Activated CD4-positive, alpha-beta T cell treated with anti-CD3 and anti-CD28 coated beads for 48 hours (primary cell): Measurements from ENCODE around the gene BUB1.
"Not testable (repeated sequence)": the region's sequence is repeated elsewhere in the genome, so short reads cannot be mapped to it uniquely, and the experiment has no call there.

Experiments used
- DNase-seq: peaks from one replicate; pipeline ENCODE4 v3.0.0-alpha.2; 2020

The BUB1 gene

GRCh38 chr2:110690083-110690965 lies 12.5 kb upstream of the BUB1 start:
- DNase-seq: no peak

DNA sequence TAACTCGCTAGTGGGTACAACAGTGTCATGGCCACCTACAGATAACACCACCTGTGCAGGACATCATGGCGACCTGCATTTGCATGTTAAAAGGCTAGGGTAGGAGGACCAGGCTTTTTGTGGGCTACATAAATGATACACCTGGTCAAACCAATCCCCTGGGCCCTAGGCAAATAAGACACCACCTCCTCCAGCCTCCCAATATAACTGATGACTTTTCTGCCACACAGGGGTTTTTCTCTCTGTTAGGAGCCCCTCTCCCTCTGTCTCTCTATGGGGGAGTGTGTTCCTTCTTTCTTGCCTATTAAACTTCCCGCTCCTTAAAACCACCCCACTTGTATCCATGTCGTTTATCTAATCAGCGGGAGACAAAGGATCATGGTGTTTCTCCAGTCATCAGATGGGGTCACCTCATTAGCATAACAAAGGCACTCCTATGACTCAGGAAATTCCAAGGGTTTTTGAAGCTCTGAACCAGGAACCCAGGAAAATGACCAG lies 10.8 kb upstream of the BUB1 start:
- no peak for DNase-seq

DNA sequence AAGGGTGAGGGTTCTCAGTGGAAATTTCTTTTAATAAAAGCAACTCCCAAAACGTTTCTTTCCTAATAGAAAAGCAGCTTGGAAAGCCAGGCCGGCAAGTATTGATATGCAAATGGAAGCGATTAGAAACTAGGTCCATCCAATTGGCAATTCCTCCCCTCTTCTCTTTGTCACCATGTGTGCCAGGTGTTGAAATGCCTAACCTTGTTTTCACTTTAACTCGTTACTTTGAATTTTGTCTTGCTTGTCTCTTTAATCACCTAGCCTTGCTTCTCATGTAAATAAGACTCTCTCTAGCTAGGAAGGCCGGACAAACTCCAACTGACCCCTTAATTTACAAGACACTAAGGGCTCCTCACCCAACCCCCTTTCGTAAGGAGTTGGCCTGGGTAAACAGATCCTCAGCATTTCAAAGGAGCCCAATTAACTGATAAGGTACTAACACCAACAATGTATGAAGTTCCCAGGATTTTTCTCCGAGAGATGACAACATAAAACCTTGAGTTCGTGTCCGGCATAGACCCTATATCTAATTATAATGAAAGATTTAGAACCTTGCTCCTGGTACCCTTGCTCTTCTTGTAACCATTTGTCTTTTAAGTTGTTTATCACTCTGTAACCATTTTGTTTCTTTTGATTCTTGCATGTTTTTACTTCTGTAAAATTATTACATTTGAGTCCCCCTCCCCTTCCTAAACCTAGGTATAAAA lies 10.1 kb upstream of the BUB1 start:
- not testable (repeated sequence) for DNase-seq

DNA sequence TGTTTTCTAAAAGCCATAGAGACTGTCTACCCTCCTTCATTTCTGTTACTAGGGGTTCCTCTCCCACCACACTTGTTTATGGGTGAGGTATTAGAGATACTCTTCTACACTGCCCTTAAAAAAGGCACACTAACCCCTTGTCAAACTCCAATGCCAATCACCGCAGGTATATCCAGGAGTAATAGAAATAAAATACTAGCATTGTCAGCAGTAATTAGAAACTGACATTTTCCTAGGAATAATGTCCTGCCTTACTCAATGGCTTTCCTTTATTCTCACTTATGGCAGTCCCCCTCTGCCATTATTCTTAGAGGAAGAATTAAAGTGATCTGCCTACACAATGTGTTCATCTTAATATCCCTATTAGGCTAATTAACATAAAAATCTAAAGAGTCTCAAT lies 5.0 kb upstream of the BUB1 start:
- no peak for DNase-seq

DNA sequence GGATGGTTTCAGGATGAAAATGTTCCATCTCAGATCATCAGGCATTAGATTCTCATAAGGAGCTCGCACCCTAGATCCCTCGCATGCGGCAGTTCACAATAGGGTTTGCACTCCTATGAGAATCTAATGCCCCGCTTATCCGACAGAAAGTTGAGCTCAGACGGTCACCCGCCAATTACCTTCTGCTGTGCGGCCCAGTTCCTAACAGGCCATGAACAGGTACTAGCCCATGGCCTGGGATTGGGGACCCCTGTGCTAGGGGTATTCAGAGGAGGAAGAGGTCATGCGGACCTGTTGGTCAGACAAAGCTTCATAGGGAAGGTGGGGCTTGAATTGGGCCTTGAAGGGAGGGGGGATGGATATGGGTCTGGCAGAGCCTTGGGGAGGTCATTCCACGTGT lies 4.4 kb upstream of the BUB1 start:
- DNase-seq: no peak

- DNase-seq: no peak
Measured at GRCh38 chr2:110680709-110681108, 2.8 kb upstream of the BUB1 start.

GRCh38 chr2:110679865-110680264 lies 2.0 kb upstream of the BUB1 start:
- no peak for DNase-seq

DNA sequence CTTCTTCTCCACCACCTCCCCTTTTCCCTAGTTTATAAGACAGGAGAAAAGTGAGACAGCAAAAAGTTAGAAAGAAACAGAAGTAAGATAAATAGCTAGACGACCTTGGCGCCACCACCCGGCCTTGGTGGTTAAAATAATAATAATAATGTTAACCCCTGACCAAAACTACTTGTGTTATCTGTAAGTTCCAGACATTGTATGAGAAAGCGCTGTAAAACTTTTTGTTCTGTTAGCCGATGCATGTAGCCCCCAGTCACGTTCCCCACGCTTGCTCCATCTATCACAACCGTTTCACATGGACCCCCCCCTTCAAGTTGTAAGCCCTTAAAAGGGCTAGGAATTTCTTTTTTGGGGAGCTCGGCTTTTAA lies 1.5 kb upstream of the BUB1 start:
- DNase-seq: no peak

DNA sequence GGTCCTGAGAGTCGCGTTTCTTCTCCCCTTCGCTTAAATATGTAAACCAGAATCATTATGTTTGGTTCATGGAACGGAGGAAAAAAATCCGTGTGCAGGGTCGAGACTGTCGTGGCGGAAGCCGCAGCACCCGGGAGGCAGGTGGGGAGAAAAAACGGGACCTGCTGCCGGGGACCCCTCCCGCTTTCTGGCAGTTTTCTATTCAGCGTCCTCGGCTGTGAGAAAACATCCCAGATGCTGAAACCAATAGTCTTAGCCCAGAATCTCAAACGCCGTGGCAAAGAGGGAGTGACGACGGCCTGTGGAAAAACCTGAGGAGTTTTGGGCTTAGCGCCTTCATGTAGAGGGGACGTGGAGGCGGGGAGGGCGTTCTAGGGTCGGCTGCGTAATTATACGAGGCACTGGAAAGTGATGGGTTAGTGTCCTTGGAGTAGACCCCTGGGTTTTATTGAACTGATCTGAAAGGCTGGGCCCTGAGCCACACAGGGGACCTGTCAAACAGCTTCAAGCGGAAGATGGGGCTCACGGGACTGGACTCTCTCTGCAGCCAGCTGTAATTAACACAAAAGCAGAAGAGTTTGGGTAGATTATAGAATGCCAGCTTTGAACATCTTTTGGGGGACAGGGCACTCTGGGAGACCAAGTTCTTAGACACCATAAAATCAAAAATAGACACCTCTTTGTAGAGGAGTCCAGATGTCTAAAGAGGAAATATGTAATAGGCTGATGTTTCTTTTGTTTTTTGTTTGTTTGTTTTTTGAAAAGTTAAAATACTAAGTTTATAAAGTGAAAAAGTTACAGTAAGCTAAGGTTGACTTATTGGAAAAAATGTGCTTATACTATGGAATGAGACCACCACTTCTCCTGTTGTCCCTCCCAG lies 834 bp upstream of the BUB1 start:
- peak; percentile 15 for DNase-seq

- DNase-seq: no peak
Measured at GRCh38 chr2:110677080-110677479, 783 bp downstream of the BUB1 start.

DNA sequence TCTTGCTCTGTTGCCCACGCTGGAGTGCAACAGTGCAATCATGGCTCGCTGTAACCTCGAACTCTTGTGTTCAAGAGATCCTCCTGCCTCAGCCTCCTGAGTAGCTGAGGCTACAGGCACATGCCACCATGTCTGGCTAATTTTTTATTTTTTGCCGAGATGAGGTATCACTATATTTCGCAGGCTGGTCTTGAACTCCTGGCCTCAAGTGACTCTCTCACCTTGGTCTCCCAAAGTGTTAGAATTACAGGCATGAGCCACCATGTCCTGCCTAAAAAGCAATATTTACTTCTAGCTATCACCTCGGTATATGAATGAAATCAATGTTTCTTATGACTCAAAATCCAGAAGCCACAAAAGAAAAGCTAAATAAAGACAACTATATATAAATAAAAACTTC lies 2.2 kb downstream of the BUB1 start:
- DNase-seq: no peak

- DNase-seq: no peak
Measured at GRCh38 chr2:110674620-110675555, 3.0 kb downstream of the BUB1 start.

DNA sequence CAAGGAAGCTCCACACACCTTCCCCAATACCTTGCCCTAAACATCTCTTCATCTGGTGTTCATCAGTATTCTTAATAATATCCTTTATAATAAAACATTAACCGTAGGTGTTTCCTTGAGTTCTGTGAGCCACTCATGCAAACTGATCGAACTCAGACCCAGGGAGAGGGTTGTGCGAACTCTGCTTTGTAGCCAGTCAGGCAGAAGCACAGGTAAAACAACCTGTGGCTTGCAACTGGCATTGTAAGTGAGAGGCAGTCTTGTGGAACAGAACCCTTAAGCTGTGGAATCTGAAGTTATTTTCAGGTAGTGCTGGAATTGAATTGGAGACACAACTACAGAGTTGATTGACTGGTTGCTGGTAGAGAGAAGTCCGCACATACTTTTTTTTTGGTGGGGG lies 4.7 kb downstream of the BUB1 start:
- DNase-seq: no peak

GRCh38 chr2:110670826-110671225 lies 7.0 kb downstream of the BUB1 start:
- DNase-seq: no peak

GRCh38 chr2:110669079-110669478 lies 8.8 kb downstream of the BUB1 start:
- no peak for DNase-seq

- DNase-seq: no peak
Measured at GRCh38 chr2:110667071-110667470, 10.8 kb downstream of the BUB1 start.

GRCh38 chr2:110664135-110664534 lies 13.7 kb downstream of the BUB1 start:
- no peak for DNase-seq

GRCh38 chr2:110662560-110662959 lies 15.3 kb downstream of the BUB1 start:
- DNase-seq: no peak

- no peak for DNase-seq
Measured at GRCh38 chr2:110660558-110660957, 17.3 kb downstream of the BUB1 start.

GRCh38 chr2:110659248-110659647 lies 18.6 kb downstream of the BUB1 start:
- no peak for DNase-seq

DNA sequence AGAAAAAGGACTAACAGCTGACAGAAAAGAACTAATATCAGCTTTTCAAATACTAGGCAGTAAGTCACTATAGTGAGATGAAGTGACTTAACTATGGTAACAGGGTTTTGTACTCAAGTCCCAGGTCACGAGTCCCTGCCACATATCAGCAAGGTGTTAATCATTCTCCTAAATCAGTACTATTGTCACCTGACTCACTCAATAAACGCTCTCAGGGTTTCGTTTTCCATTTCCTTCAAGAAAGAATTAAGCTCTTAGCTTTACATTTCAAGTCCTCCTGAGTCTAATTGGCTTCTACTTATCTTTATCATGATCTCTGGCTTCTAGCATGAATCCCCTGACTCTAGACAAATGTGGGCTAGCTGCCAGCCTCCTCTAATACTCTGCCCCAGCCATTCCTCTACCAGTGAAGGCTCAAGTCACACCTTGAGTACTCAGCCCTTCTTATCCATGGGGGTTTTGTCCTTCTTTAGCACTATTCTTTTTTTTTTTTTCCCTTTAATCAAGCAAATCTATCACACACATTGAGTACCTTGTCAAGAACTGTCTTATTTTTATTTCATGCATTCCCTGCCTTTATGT lies 20.0 kb downstream of the BUB1 start:
- DNase-seq: no peak

- DNase-seq: no peak
Measured at GRCh38 chr2:110655701-110656100, 22.2 kb downstream of the BUB1 start.
